ENCODE data around the gene C1D.

C1D gene

GRCh38 chr2:68018727-68019126 lies 44.1 kb downstream of the C1D start:
- no peak for DNase-seq (ENCODE audit: low read depth)
- no peak overlapping the region for H3K4me3 ChIP-seq (ENCODE audit: low read depth, low read length)
- no peak for TF ChIP-seq CTCF (conservative IDR thresholded peaks at IDR 0.05; ENCODE audit: low read depth, low read length)

GRCh38 chr2:68009526-68009925 lies 53.3 kb downstream of the C1D start:
- no peak overlapping the region for H3K4me3 ChIP-seq (ENCODE audit: low read depth, low read length)
- DNase-seq (ENCODE audit: low read depth) = no peak
- no peak for TF ChIP-seq CTCF (conservative IDR thresholded peaks at IDR 0.05; ENCODE audit: low read depth, low read length)

- H3K4me3 ChIP-seq (ENCODE audit: low read depth, low read length) = no peak overlapping the region
- DNase-seq (ENCODE audit: low read depth) = no peak
- TF ChIP-seq CTCF (conservative IDR thresholded peaks at IDR 0.05; ENCODE audit: low read depth, low read length) = no peak
Measured at GRCh38 chr2:68000170-68000825, 62.5 kb downstream of the C1D start.

GRCh38 chr2:67999332-67999731 lies 63.5 kb downstream of the C1D start:
- no peak overlapping the region for H3K4me3 ChIP-seq (ENCODE audit: low read depth, low read length)
- TF ChIP-seq CTCF (conservative IDR thresholded peaks at IDR 0.05; ENCODE audit: low read depth, low read length) = no peak

GRCh38 chr2:67997903-67998302 lies 64.9 kb downstream of the C1D start:
- no peak overlapping the region for H3K4me3 ChIP-seq (ENCODE audit: low read depth, low read length)
- DNase-seq (ENCODE audit: low read depth) = peak; percentile 12
- no peak for TF ChIP-seq CTCF (conservative IDR thresholded peaks at IDR 0.05; ENCODE audit: low read depth, low read length)

More at GRCh38 chr2:67999332-67999731, 63.5 kb downstream of the C1D start:
- DNase-seq (ENCODE audit: low read depth) = no peak

GRCh38 chr2:67997528-67997900 lies 65.3 kb downstream of the C1D start:
- DNase-seq (ENCODE audit: low read depth) = peak; percentile 10
- H3K4me3 ChIP-seq (ENCODE audit: low read depth, low read length) = no peak overlapping the region
- no peak for TF ChIP-seq CTCF (conservative IDR thresholded peaks at IDR 0.05; ENCODE audit: low read depth, low read length)

GRCh38 chr2:67996772-67997527 lies 65.9 kb downstream of the C1D start:
- DNase-seq (ENCODE audit: low read depth) = no peak
- H3K4me3 ChIP-seq (ENCODE audit: low read depth, low read length) = no peak overlapping the region
- no peak for TF ChIP-seq CTCF (conservative IDR thresholded peaks at IDR 0.05; ENCODE audit: low read depth, low read length)
